Naive thymus-derived CD8-positive, alpha-beta T cell (primary cell): ENCODE results near the gene NAALADL2. TPM values are rescaled to one million over a fixed set of nuclear protein-coding genes. Genes with fewer than 3 reads are reported as not detected.

Experiments
- ATAC-seq, 2 donors: fragments of 150-1000 bp; cut with Tn5 transposase in 1 of 2; sonication (Bioruptor Pico), chemical (Tn5 transposase) in 1 of 2; 1 replicate in 1 of 2; 2 replicates in 1 of 2; pipeline ENCODE4 v1.10.0; 2021; ENCODE audit warnings: mild to moderate bottlenecking in 2 of 2, moderate library complexity in 2 of 2
- POLR2A ChIA-PET: fragments of 350-600 bp; sonication (Branson Sonifier 250); formaldehyde crosslinking; loops from one replicate; lab custom pipeline; 2021; ENCODE audit warnings: antibody characterized with exemption; lab: Charles Lee
- DNase-seq, 10 donors: peaks; one replicate each; pipeline versions ENCODE4 v3.0.0 to v3.0.0-alpha.2; 2020 to 2022
- H3K27ac Mint-ChIP-seq, 10 donors: one replicate each; pipeline ENCODE4 v1.8.0; 2020 to 2022; ENCODE audit warnings: mild to moderate bottlenecking in 10 of 10, mixed read lengths in 10 of 10, moderate library complexity in 4 of 10, inconsistent platforms in 1 of 10
- H3K27me3 Mint-ChIP-seq, 5 donors: one replicate each; pipeline ENCODE4 v1.8.0; 2021 to 2022; ENCODE audit warnings: mixed read lengths in 5 of 5
- H3K36me3 Mint-ChIP-seq, 3 donors: one replicate each; pipeline ENCODE4 v1.8.0; 2020 to 2022; ENCODE audit warnings: mixed read lengths in 3 of 3, mild to moderate bottlenecking in 2 of 3, inconsistent platforms in 1 of 3
- H3K4me1 Mint-ChIP-seq, 4 donors: one replicate each; pipeline ENCODE4 v1.8.0; 2021 to 2022; ENCODE audit warnings: mixed read lengths in 4 of 4
- H3K4me3 Mint-ChIP-seq, 10 donors: one replicate each; pipeline ENCODE4 v1.8.0; 2020 to 2022; ENCODE audit warnings: mild to moderate bottlenecking in 10 of 10, mixed read lengths in 10 of 10, moderate library complexity in 6 of 10, inconsistent platforms in 1 of 10
- H3K9me3 Mint-ChIP-seq, 9 donors: one replicate each; pipeline ENCODE4 v1.8.0; 2020 to 2022; ENCODE audit warnings: mixed read lengths in 9 of 9, mild to moderate bottlenecking in 3 of 9, inconsistent platforms in 1 of 9, moderate library complexity in 1 of 9
- polyA plus RNA-seq, 3 donors: library from polyadenylated mRNA; unstranded; fragments of 300-500 nt; fragmentation: Illumina TruSeq; gene quantifications; one replicate each; pipeline ENCODE4 v1.2.3, GENCODE V29; 2021
- total RNA-seq, 8 experiments: library from RNA in 2 of 8; stranded (reverse) in 2 of 8; gene quantifications; one replicate each; pipeline ENCODE4 v1.2.3 and lab custom pipeline; 2021 to 2026

NAALADL2 gene
- total RNA-seq = 1 to 10 TPM in 1 of 2 experiments, under 1 TPM in 1; 0.44 to 1.3 TPM
- 1 to 10 TPM in 1 of 3 donors, under 1 TPM in 1, not detected in 1; 0.57 to 1.2 TPM for polyA plus RNA-seq
- total RNA-seq (lab: John Stamatoyannopoulos, UW) = 0.44 to 3.5 (median 0.95) reads per million in 6 experiments

- POLR2A ChIA-PET = no interaction called here
- no peak within 1 kb of the TSS for H3K27ac Mint-ChIP-seq
- no peak within 1 kb of the TSS for H3K4me3 Mint-ChIP-seq
- no peak for DNase-seq
- H3K9me3 Mint-ChIP-seq = peaks cover 0 to 4% (median 0%) of the 10 kb centered on the region in 9 donors
- H3K36me3 Mint-ChIP-seq = no peaks in the 10 kb centered on the region
- H3K27me3 Mint-ChIP-seq = no peaks in the 10 kb centered on the region
- H3K4me1 Mint-ChIP-seq = no peaks in the 10 kb centered on the region
- no peak for ATAC-seq
Measured at GRCh38 chr3:174859114-174859735, at the start of gene NAALADL2. TSS of gene NAALADL2 (plus strand) at chr3:174859334.

GRCh38 chr3:174810254-174810653 is 48.9 kb upstream of the NAALADL2 start:
- H3K36me3 Mint-ChIP-seq = peaks cover 0 to 2% (median 0%) of the 10 kb centered on the region in 3 donors
- ATAC-seq (no peak), DNase-seq (no peak)
- POLR2A ChIA-PET = no interaction called here
- no peak overlapping the region for H3K27ac Mint-ChIP-seq
- H3K4me3 Mint-ChIP-seq = no peak overlapping the region
- peaks cover 0 to 12% (median 0%) of the 10 kb centered on the region in 9 donors for H3K9me3 Mint-ChIP-seq
- H3K4me1 Mint-ChIP-seq = no peaks in the 10 kb centered on the region
- H3K27me3 Mint-ChIP-seq = no peaks in the 10 kb centered on the region

- DNase-seq = no peak
- Mint-ChIP-seq H3K4me3 (no peak overlapping the region), H3K27ac (no peak overlapping the region), H3K36me3 (peaks cover 0 to 2% (median 0%) of the 10 kb centered on the region in 3 donors), H3K4me1 (no peaks in the 10 kb centered on the region), H3K27me3 (no peaks in the 10 kb centered on the region), H3K9me3 (peaks cover 0 to 11% (median 0%) of the 10 kb centered on the region in 9 donors)
- POLR2A ChIA-PET = no interaction called here
- no peak for ATAC-seq
Measured at GRCh38 chr3:174812172-174812862, 46.8 kb upstream of the NAALADL2 start.

GRCh38 chr3:174815750-174816149 is 43.4 kb upstream of the NAALADL2 start:
- no peaks in the 10 kb centered on the region for H3K27me3 Mint-ChIP-seq
- POLR2A ChIA-PET = no interaction called here

GRCh38 chr3:174820885-174821284 is 38.2 kb upstream of the NAALADL2 start:
- H3K4me3 Mint-ChIP-seq = no peak overlapping the region
- H3K4me1 Mint-ChIP-seq = no peaks in the 10 kb centered on the region
- no peak overlapping the region for H3K27ac Mint-ChIP-seq
- no peak for DNase-seq
- H3K36me3 Mint-ChIP-seq = no peaks in the 10 kb centered on the region
- no peak for ATAC-seq
- no peaks in the 10 kb centered on the region for H3K27me3 Mint-ChIP-seq
- H3K9me3 Mint-ChIP-seq = peaks cover 0 to 5% (median 0%) of the 10 kb centered on the region in 9 donors
- POLR2A ChIA-PET = no interaction called here

More at GRCh38 chr3:174815750-174816149, 43.4 kb upstream of the NAALADL2 start:
- Mint-ChIP-seq H3K36me3 (no peaks in the 10 kb centered on the region), H3K4me1 (no peaks in the 10 kb centered on the region), H3K9me3 (peaks cover 0 to 1% (median 0%) of the 10 kb centered on the region in 9 donors), H3K27ac (no peak overlapping the region), H3K4me3 (no peak overlapping the region)
- ATAC-seq = no peak
- no peak for DNase-seq

GRCh38 chr3:174821477-174821876 is 37.7 kb upstream of the NAALADL2 start:
- DNase-seq = no peak
- Mint-ChIP-seq H3K27ac (no peak overlapping the region), H3K4me3 (no peak overlapping the region), H3K27me3 (no peaks in the 10 kb centered on the region), H3K9me3 (peaks cover 0 to 10% (median 0%) of the 10 kb centered on the region in 9 donors), H3K4me1 (no peaks in the 10 kb centered on the region), H3K36me3 (no peaks in the 10 kb centered on the region)
- ATAC-seq = no peak
- POLR2A ChIA-PET = no interaction called here

- Mint-ChIP-seq H3K27me3 (no peaks in the 10 kb centered on the region), H3K9me3 (peaks cover 0 to 11% (median 0%) of the 10 kb centered on the region in 9 donors), H3K36me3 (no peaks in the 10 kb centered on the region), H3K4me3 (no peak overlapping the region), H3K4me1 (no peaks in the 10 kb centered on the region), H3K27ac (no peak overlapping the region)
- ATAC-seq (no peak), DNase-seq (no peak)
- POLR2A ChIA-PET = no interaction called here
Measured at GRCh38 chr3:174822320-174822719, 36.8 kb upstream of the NAALADL2 start.

- no peak overlapping the region for H3K4me3 Mint-ChIP-seq
- H3K27ac Mint-ChIP-seq = no peak overlapping the region
- H3K9me3 Mint-ChIP-seq = peaks cover 0 to 21% (median 0%) of the 10 kb centered on the region in 9 donors
- H3K36me3 Mint-ChIP-seq = peaks cover 0 to 4% (median 0%) of the 10 kb centered on the region in 3 donors
- DNase-seq (no peak), ATAC-seq (no peak)
- H3K27me3 Mint-ChIP-seq = no peaks in the 10 kb centered on the region
- no peaks in the 10 kb centered on the region for H3K4me1 Mint-ChIP-seq
- POLR2A ChIA-PET = no interaction called here
Measured at GRCh38 chr3:174826069-174826468, 33.1 kb upstream of the NAALADL2 start.

GRCh38 chr3:174844746-174845145 is 14.4 kb upstream of the NAALADL2 start:
- ATAC-seq = no peak
- H3K9me3 Mint-ChIP-seq = peaks cover 2 to 14% (median 9%) of the 10 kb centered on the region in 9 donors
- H3K27ac Mint-ChIP-seq = no peak overlapping the region
- no peaks in the 10 kb centered on the region for H3K36me3 Mint-ChIP-seq
- no peak for DNase-seq
- no peaks in the 10 kb centered on the region for H3K4me1 Mint-ChIP-seq
- no peak overlapping the region for H3K4me3 Mint-ChIP-seq
- no peaks in the 10 kb centered on the region for H3K27me3 Mint-ChIP-seq
- POLR2A ChIA-PET = no interaction called here

GRCh38 chr3:174846055-174846454 is 13.1 kb upstream of the NAALADL2 start:
- ATAC-seq (no peak), DNase-seq (no peak)
- no peaks in the 10 kb centered on the region for H3K27me3 Mint-ChIP-seq
- no peaks in the 10 kb centered on the region for H3K36me3 Mint-ChIP-seq
- POLR2A ChIA-PET = no interaction called here
- no peaks in the 10 kb centered on the region for H3K4me1 Mint-ChIP-seq
- H3K4me3 Mint-ChIP-seq = no peak overlapping the region
- no peak overlapping the region for H3K27ac Mint-ChIP-seq
- peaks cover 5 to 25% (median 15%) of the 10 kb centered on the region in 9 donors for H3K9me3 Mint-ChIP-seq

- Mint-ChIP-seq H3K4me3 (no peak overlapping the region), H3K27ac (no peak overlapping the region), H3K9me3 (peaks cover 0 to 29% (median 7%) of the 10 kb centered on the region in 9 donors), H3K4me1 (no peaks in the 10 kb centered on the region), H3K36me3 (no peaks in the 10 kb centered on the region), H3K27me3 (no peaks in the 10 kb centered on the region)
- ATAC-seq = no peak
- DNase-seq = no peak
- POLR2A ChIA-PET = no interaction called here
Measured at GRCh38 chr3:174854987-174855386, 4.1 kb upstream of the NAALADL2 start.

- no peak overlapping the region for H3K27ac Mint-ChIP-seq
- DNase-seq (no peak), ATAC-seq (no peak)
- no peaks in the 10 kb centered on the region for H3K36me3 Mint-ChIP-seq
- POLR2A ChIA-PET = no interaction called here
- H3K9me3 Mint-ChIP-seq = peaks cover 0 to 7% (median 4%) of the 10 kb centered on the region in 9 donors
- no peaks in the 10 kb centered on the region for H3K4me1 Mint-ChIP-seq
- H3K27me3 Mint-ChIP-seq = no peaks in the 10 kb centered on the region
- no peak overlapping the region for H3K4me3 Mint-ChIP-seq
Measured at GRCh38 chr3:174857301-174857700, 1.8 kb upstream of the NAALADL2 start.

- no peak overlapping the region for H3K4me3 Mint-ChIP-seq
- ATAC-seq (no peak), DNase-seq (no peak)
- POLR2A ChIA-PET = no interaction called here
- peaks cover 0 to 6% (median under 1%) of the 10 kb centered on the region in 9 donors for H3K9me3 Mint-ChIP-seq
- no peak overlapping the region for H3K27ac Mint-ChIP-seq
- no peaks in the 10 kb centered on the region for H3K4me1 Mint-ChIP-seq
- H3K27me3 Mint-ChIP-seq = no peaks in the 10 kb centered on the region
- no peaks in the 10 kb centered on the region for H3K36me3 Mint-ChIP-seq
Measured at GRCh38 chr3:174858353-174858752, 781 bp upstream of the NAALADL2 start.
